A549 (cell line): ENCODE data around the gene RPS14. TPM values are rescaled to one million over a fixed set of nuclear protein-coding genes. Genes with fewer than 3 reads are reported as not detected.

ENCODE experiments used
- ATAC-seq, 2 experiments: fragments of 200-7000 bp in 1 of 2; fragments of >200 bp in 1 of 2; cut with Nextera tagmentation in 1 of 2; cut with Tn5 transposase in 1 of 2; 3 replicates each; pipeline versions ENCODE4 v1.8.0 to v1.9.1; 2018 to 2020; ENCODE audit warnings: mild to moderate bottlenecking in 1 of 2, moderate library complexity in 1 of 2
- CTCF ChIA-PET: fragments of 300-600 bp; sonication (Branson Sonifier 250); formaldehyde crosslinking; extraction: SDS; loops from one replicate; lab custom pipeline; 2021; ENCODE audit warnings: antibody characterized with exemption, inconsistent platforms; lab: Yijun Ruan, JAX
- POLR2A ChIA-PET: fragments of 350-600 bp; formaldehyde crosslinking; extraction: SDS; loops from one replicate; lab custom pipeline; 2021; ENCODE audit warnings: antibody characterized with exemption, inconsistent platforms; lab: Yijun Ruan, JAX
- DNase-seq, 2 experiments: peaks; one replicate each; pipeline versions ENCODE4 v3.0.0 to v3.0.0-alpha.2; 2011 to 2016; ENCODE audit warnings: low read depth in 1 of 2, low spot score in 1 of 2
- FAIRE-seq: peaks from 2 replicates; lab custom pipeline; 2011; peaks lifted over from hg19 to GRCh38; lab: Jason Lieb, UNC
- H3K27ac ChIP-seq, 2 experiments: fragments of >200 bp; sonication (Bioruptor Twin); formaldehyde crosslinking; 3 replicates each; pipeline ENCODE4 v1.5.1; 2016 to 2017
- H3K4me1 ChIP-seq: fragments of >200 bp; sonication (Bioruptor Twin); formaldehyde crosslinking; 3 replicates; pipeline ENCODE4 v1.6.1; 2016
- H3K4me2 ChIP-seq: fragments of >200 bp; sonication (Bioruptor Twin); formaldehyde crosslinking; 3 replicates; pipeline ENCODE4 v1.6.1; 2016
- H3K4me3 ChIP-seq: fragments of >200 bp; sonication (Bioruptor Twin); formaldehyde crosslinking; 3 replicates; pipeline ENCODE4 v1.5.1; 2016
- H3K9me3 ChIP-seq: fragments of >200 bp; sonication (Bioruptor Twin); formaldehyde crosslinking; 3 replicates; pipeline ENCODE4 v1.6.1; 2016
- CBX2 ChIP-seq: fragments of 200-600 bp; sonication (generic); IDR thresholded peaks from 2 replicates; pipeline ENCODE4 v1.6.1; 2016; ENCODE audit warnings: low read depth, mild to moderate bottlenecking, borderline replicate concordance
- CEBPB ChIP-seq, 2 experiments: fragments of >200 bp in 1 of 2; sonication (Bioruptor Twin) in 1 of 2; formaldehyde crosslinking in 1 of 2; IDR thresholded peaks; 2 replicates each; pipeline ENCODE4 v1.6.1; 2012 to 2016
- CHD4 ChIP-seq: fragments of 200-600 bp; sonication (generic); IDR thresholded peaks from 2 replicates; pipeline ENCODE4 v1.6.1; 2016; ENCODE audit warnings: antibody characterized with exemption, mild to moderate bottlenecking, borderline replicate concordance
- HEYL ChIP-seq: fragments of 250-450 bp; sonication (Bioruptor Pico); IDR thresholded peaks from 2 replicates; pipeline ENCODE4 v1.8.0; 2021; ENCODE audit warnings: mild to moderate bottlenecking, moderate library complexity
- HOXB5 ChIP-seq: fragments of 250-450 bp; sonication (Bioruptor Pico); IDR thresholded peaks from 2 replicates; pipeline ENCODE4 v1.5.0; 2020; ENCODE audit warnings: mild to moderate bottlenecking, moderate library complexity
- NFE2L2 ChIP-seq: fragments of 150-350 bp; conservative IDR thresholded peaks from 2 replicates; pipeline ENCODE4 v1.6.1; 2014; ENCODE audit warnings: low read length
- POLR2AphosphoS2 ChIP-seq: conservative IDR thresholded peaks from 2 replicates; pipeline ENCODE4 v1.6.1; 2012; ENCODE audit warnings: low read length, improper control_type of control experiment, inconsistent platforms
- RAD21 ChIP-seq, 2 experiments: fragments of >200 bp in 1 of 2; sonication (Bioruptor Twin) in 1 of 2; formaldehyde crosslinking in 1 of 2; IDR thresholded peaks in 1 of 2; conservative IDR thresholded peaks in 1 of 2; 2 replicates in 1 of 2; 3 replicates in 1 of 2; pipeline ENCODE4 v1.6.1; 2012 to 2018; ENCODE audit warnings: inconsistent platforms in 1 of 2
- WGBS: methylation state at CpG from one replicate; pipeline ENCODE4 v1.1.6; 2017; ENCODE audit errors: missing lambda C conversion rate; 5-methylcytosine and 5-hydroxymethylcytosine counted together
- polyA plus RNA-seq, 4 experiments: library from polyadenylated mRNA; depleted of rRNA in 3 of 4; stranded (reverse); fragments of >200 nt; fragmentation: RNase III in 1 of 4; extraction: RNeasy Plus Mini Kit Qiagen cat#74134 plus additional on column Dnase treatment in 1 of 4; gene quantifications; 2 replicates in 3 of 4; 3 replicates in 1 of 4; pipeline ENCODE4 v1.2.3, GENCODE V29; 2011 to 2017
- TF ChIP-seq, protein P1 (sequence below): fragments of >200 bp; sonication (Bioruptor Twin); formaldehyde crosslinking; IDR thresholded peaks from 2 replicates; pipeline ENCODE4 v1.6.1; 2016

Gene RPS14
- polyA plus RNA-seq, 2 of the 4 experiments (the other 2 are of a cell fraction) = 3,794 to 3,799 TPM

DNA sequence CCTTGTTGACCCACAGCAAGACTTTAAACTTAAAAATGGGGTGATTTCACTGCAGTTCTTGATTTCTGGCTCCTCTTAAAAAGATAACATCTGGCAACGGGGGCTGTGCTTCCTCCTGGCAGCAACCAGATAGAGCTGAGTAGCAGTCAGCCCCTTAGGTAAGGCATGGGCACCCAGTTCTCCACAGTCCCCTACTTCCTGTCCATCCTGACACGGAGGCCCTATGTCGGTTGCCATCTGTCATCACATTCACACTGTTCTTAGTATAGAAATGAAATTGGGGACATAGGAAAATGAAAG, 48.5 kb downstream of the RPS14 start:
- FAIRE-seq = no peak
- CTCF ChIA-PET = interaction anchor here (1.3 to 1.9 kb wide), 2 partner anchors 35 to 240 kb away, joined by 4 to 5 read pairs; no protein-coding TSS in a partner anchor
- WGBS = 90% methylated on average over 3 of the region's 3 CpGs

DNA sequence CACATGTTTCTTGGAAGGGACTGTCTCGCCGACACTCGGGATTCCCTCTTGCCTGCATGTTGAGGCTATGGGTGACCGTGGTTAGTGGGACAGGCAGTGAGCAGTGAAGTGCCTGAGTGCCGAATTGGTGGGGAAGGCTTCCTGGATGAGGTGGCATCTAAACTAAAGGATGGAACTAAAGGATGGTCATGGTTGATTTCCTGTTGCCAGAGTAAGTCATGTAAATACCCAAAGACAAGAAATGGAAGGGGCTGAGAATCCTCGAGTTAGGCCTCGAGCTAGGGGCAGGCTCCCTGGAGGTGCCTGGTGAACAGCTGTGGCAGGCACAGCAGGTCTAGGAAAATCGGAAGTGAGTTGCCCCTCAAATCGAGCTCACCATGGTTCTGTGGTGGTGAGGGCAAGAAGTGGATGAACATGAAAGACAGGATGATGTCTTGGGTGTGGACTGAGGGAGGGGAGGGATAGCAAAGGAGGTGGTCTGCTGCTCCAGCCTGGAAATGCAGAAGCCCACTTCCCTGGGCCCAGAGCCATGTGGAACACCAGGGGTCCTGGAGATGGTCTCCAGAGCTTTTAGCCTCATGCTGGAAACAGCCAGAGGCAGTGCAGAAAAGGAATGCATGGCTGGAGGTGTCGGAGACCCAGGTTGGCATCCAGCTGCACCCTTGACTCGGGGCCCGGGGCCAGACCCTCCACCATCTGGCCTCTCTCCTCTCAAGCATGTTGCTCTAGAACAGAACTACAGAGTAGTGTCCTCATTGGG, 49.0 kb downstream of the RPS14 start:
- no peak for ATAC-seq
- POLR2A ChIA-PET = no interaction called here
- DNase-seq = no peak

More for the DNA sequence above, 48.5 kb downstream of the RPS14 start:
- DNase-seq (no peak), ATAC-seq (no peak)
- H3K27ac ChIP-seq = no peak overlapping the region
- POLR2A ChIA-PET = no interaction called here
- no peak overlapping the region for H3K4me2 ChIP-seq
- no peaks in the 10 kb centered on the region for H3K9me3 ChIP-seq
- TF ChIP-seq POLR2AphosphoS2 = 0 out of 2 replicates have a peak, but pooled peaks have one; percentile 22
- TF ChIP-seq CEBPB (IDR thresholded peaks at IDR 0.05) = no peak
- no peak overlapping the region for H3K4me3 ChIP-seq
- H3K4me1 ChIP-seq = no peaks in the 10 kb centered on the region

DNA sequence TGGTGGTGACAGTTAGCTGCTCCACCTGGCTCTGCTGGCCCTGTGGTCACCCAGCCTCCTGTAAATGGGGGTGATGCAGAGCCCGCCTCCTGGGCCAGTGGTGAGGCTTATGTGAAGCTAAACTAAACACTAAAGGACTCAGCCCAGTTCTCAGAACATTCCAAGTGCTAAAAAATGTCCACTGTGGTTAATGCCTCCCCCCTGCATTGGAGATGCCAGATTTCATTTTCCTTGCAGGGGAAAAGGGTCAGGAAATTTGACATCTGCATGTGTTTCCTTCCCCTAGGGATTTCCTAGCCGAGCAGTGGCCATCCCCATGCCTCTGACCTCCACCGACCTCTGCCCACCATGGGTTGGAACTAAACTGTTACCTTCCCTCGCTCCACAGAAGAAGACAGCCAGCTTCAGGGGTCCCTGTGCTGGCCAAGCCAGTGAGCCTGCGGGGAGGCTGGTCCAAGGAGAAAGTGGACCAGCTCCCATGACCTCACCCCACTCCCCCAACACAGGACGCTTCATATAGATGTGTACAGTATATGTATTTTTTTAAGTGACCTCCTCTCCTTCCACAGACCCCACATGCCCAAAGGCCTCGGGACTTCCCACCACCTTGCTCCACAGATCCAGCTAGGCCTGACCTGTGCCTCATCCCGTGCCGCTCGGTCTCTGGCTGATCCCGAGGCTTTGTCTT, 49.9 kb downstream of the RPS14 start:
- no peaks in the 10 kb centered on the region for H3K9me3 ChIP-seq
- ChIA-PET CTCF (interaction anchor here (0.6 to 2.5 kb wide), 9 partner anchors 11 to 239 kb away, joined by 3 to 11 read pairs (median 4); no protein-coding TSS in a partner anchor), POLR2A (no interaction called here)
- no peak for TF ChIP-seq CHD4
- TF ChIP-seq, protein P1, sequence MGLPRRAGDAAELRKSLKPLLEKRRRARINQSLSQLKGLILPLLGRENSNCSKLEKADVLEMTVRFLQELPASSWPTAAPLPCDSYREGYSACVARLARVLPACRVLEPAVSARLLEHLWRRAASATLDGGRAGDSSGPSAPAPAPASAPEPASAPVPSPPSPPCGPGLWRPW = no peak
- H3K4me3 ChIP-seq = no peak overlapping the region
- whole genome bisulfite sequencing = 93% methylated on average over 11 of the region's 11 CpGs
- no peak for DNase-seq
- no peak for FAIRE-seq
- no peak for ATAC-seq
- no peak overlapping the region for H3K4me2 ChIP-seq
- H3K27ac ChIP-seq = no peak overlapping the region
- H3K4me1 ChIP-seq = no peaks in the 10 kb centered on the region

More for the DNA sequence above, 49.0 kb downstream of the RPS14 start:
- H3K4me2 ChIP-seq = no peak overlapping the region
- CTCF ChIA-PET = interaction anchor here (0.6 to 1.9 kb wide), 6 partner anchors 20 to 240 kb away, joined by 3 to 5 read pairs (median 4); no protein-coding TSS in a partner anchor
- H3K4me1 ChIP-seq = no peaks in the 10 kb centered on the region
- TF ChIP-seq POLR2AphosphoS2 (0 out of 2 replicates have a peak, but pooled peaks have one; percentile 50), HOXB5 (CRISPR knock-in tag) (no peak)
- no peaks in the 10 kb centered on the region for H3K9me3 ChIP-seq
- no peak overlapping the region for H3K4me3 ChIP-seq
- WGBS = 88% methylated on average over 12 of the region's 12 CpGs
- FAIRE-seq = no peak
- H3K27ac ChIP-seq = no peak overlapping the region

DNA sequence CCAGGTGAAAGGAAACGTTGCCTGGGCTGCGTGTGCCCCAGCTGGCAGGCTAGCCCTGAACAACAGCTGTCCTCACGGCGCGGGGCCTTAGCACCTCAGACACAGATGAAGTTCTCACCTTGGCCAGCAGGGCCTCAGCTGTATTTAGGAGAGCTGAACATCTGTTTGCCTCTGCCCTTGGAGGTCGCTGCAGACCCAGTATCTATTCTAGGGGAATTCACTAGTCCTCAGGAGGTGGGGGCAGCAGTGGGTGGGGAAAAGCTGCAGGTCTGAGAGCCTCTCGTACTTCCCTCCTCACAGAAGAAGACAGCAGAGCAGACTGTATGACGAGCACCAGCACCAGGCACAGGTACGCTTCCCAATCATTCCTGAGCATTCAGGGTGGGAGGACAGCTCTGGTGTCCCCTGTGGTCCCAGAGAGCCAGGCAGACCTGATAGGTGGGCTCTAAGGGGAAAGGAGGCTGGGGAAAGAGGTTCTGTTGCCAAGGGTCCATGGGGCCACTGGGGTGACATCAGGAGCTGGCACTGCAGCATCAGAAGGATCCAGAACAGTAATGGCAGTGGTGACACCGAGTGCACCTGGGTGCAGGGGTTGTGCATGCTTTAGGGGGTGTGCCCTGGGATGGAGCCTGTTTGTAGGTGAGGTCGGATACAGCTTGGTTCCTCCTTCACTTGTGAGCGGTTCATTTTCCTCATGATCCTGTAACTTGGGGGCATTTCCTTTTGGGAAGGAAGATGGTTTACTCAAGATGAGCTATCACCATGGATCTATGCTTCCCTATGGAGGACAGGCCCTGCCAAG, 50.6 kb downstream of the RPS14 start:
- Histone ChIP-seq H3K4me1 (no peaks in the 10 kb centered on the region), H3K27ac (no peak overlapping the region), H3K4me3 (no peak overlapping the region), H3K9me3 (no peaks in the 10 kb centered on the region), H3K4me2 (no peak overlapping the region)
- POLR2A ChIA-PET = no interaction called here
- TF ChIP-seq NFE2L2 (no peak), CBX2 (no peak), CHD4 (no peak), HEYL (CRISPR knock-in tag) (no peak), RAD21 (conservative IDR thresholded peaks at IDR 0.05 in 1 of 2, IDR thresholded peaks at IDR 0.05 in 1 of 2) (no peak)
- TF ChIP-seq, protein P1 = no peak
- CTCF ChIA-PET = interaction anchor here (0.6 to 2.5 kb wide), 8 partner anchors 12 to 237 kb away, joined by 3 to 11 read pairs (median 4); no protein-coding TSS in a partner anchor
- DNase-seq (peak; percentile 31 to 47), ATAC-seq (peak; percentile 70 to 79; a peak in 5 of 6 replicates), FAIRE-seq (no peak)
- 87% methylated on average over 11 of the region's 12 CpGs for WGBS
